DOHH2 (cell line): Measurements from ENCODE around the gene CCT2.

ENCODE experiments used
- H3F3A ChIP-seq: fragments of 200-600 bp; sonication (generic), shearing (Covaris generic); 2 replicates; pipeline ENCODE4 v1.6.0; 2016; ENCODE audit warnings: antibody characterized with exemption, mild to moderate bottlenecking; ENCODE audit not compliant: control insufficient read depth, insufficient read depth
- H3K27ac ChIP-seq: fragments of 200-600 bp; sonication (generic); 2 replicates; pipeline ENCODE4 v1.5.1; 2014; ENCODE audit warnings: low read depth, mild to moderate bottlenecking, low read length, moderate library complexity
- H3K27me3 ChIP-seq: fragments of 200-600 bp; sonication (generic); 2 replicates; pipeline ENCODE4 v1.6.1; 2014; ENCODE audit warnings: mild to moderate bottlenecking, low read length, mixed read lengths; ENCODE audit not compliant: control insufficient read depth
- H3K36me3 ChIP-seq: fragments of 200-600 bp; sonication (generic); 2 replicates; pipeline ENCODE4 v1.6.1; 2014; ENCODE audit warnings: mild to moderate bottlenecking, low read length, moderate library complexity, mixed read lengths; ENCODE audit not compliant: control insufficient read depth
- H3K4me1 ChIP-seq: fragments of 200-600 bp; sonication (generic); 2 replicates; pipeline ENCODE4 v1.6.1; 2014; ENCODE audit warnings: mild to moderate bottlenecking, low read length, mixed read lengths; ENCODE audit not compliant: control insufficient read depth
- H3K4me2 ChIP-seq: fragments of 200-600 bp; sonication (generic); 2 replicates; pipeline ENCODE4 v1.6.0; 2014; ENCODE audit warnings: mild to moderate bottlenecking, low read length, moderate library complexity
- H3K4me3 ChIP-seq: fragments of 200-600 bp; sonication (generic); 2 replicates; pipeline ENCODE4 v1.5.1; 2014; ENCODE audit warnings: mild to moderate bottlenecking, low read length, mixed read lengths
- H3K79me2 ChIP-seq: fragments of 200-600 bp; sonication (generic); 2 replicates; pipeline ENCODE4 v1.6.1; 2014; ENCODE audit warnings: mild to moderate bottlenecking, low read length, mixed read lengths; ENCODE audit not compliant: control insufficient read depth
- H3K9me2 ChIP-seq: fragments of 200-600 bp; sonication (generic); replicated peaks from 2 replicates; pipeline ENCODE4 v1.6.1; 2014; ENCODE audit warnings: mild to moderate bottlenecking, low read length, mixed read lengths; ENCODE audit not compliant: control insufficient read depth
- H3K9me3 ChIP-seq: fragments of 200-600 bp; sonication (generic); 2 replicates; pipeline ENCODE4 v1.6.1; 2014; ENCODE audit warnings: antibody characterized with exemption, low read length, mixed read lengths; ENCODE audit not compliant: control insufficient read depth, insufficient read depth
- H4K20me1 ChIP-seq: fragments of 200-600 bp; sonication (generic); 2 replicates; pipeline ENCODE4 v1.6.0; 2014; ENCODE audit warnings: low read depth, mild to moderate bottlenecking, antibody characterized with exemption, low read length, moderate library complexity; ENCODE audit not compliant: control insufficient read depth, insufficient read depth
- EZH2phosphoT487 ChIP-seq: fragments of 200-600 bp; sonication (generic); IDR thresholded peaks from 2 replicates; pipeline ENCODE4 v1.6.1; 2017; ENCODE audit warnings: borderline replicate concordance, mild to moderate bottlenecking, antibody characterized with exemption, low read length, moderate library complexity, mixed read lengths
- TF ChIP-seq, protein P1 (sequence below): fragments of 200-600 bp; sonication (generic); IDR thresholded peaks from one replicate; pipeline ENCODE4 v1.5.1; 2014; ENCODE audit warnings: antibody characterized with exemption, mild to moderate bottlenecking, low read depth, low read length; ENCODE audit not compliant: poor library complexity, severe bottlenecking

Gene CCT2

GRCh38 chr12:69550569-69551350 is 34.5 kb upstream of the CCT2 start:
- H3F3A ChIP-seq = no peaks in the 10 kb centered on the region
- no peaks in the 10 kb centered on the region for H4K20me1 ChIP-seq
- H3K9me3 ChIP-seq = no peaks in the 10 kb centered on the region
- peaks cover 6% of the 10 kb centered on the region; the same call in 1 of the 2 replicates for H3K4me1 ChIP-seq
- no peaks in the 10 kb centered on the region for H3K9me2 ChIP-seq
- H3K4me2 ChIP-seq = no peak overlapping the region
- H3K79me2 ChIP-seq = no peaks in the 10 kb centered on the region
- no peaks in the 10 kb centered on the region for H3K36me3 ChIP-seq
- H3K27ac ChIP-seq = no peak overlapping the region
- no peak for TF ChIP-seq EZH2phosphoT487
- TF ChIP-seq, protein P1, sequence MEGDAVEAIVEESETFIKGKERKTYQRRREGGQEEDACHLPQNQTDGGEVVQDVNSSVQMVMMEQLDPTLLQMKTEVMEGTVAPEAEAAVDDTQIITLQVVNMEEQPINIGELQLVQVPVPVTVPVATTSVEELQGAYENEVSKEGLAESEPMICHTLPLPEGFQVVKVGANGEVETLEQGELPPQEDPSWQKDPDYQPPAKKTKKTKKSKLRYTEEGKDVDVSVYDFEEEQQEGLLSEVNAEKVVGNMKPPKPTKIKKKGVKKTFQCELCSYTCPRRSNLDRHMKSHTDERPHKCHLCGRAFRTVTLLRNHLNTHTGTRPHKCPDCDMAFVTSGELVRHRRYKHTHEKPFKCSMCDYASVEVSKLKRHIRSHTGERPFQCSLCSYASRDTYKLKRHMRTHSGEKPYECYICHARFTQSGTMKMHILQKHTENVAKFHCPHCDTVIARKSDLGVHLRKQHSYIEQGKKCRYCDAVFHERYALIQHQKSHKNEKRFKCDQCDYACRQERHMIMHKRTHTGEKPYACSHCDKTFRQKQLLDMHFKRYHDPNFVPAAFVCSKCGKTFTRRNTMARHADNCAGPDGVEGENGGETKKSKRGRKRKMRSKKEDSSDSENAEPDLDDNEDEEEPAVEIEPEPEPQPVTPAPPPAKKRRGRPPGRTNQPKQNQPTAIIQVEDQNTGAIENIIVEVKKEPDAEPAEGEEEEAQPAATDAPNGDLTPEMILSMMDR = no peak
- H3K27me3 ChIP-seq = no peaks in the 10 kb centered on the region
- no peak overlapping the region for H3K4me3 ChIP-seq

DNA sequence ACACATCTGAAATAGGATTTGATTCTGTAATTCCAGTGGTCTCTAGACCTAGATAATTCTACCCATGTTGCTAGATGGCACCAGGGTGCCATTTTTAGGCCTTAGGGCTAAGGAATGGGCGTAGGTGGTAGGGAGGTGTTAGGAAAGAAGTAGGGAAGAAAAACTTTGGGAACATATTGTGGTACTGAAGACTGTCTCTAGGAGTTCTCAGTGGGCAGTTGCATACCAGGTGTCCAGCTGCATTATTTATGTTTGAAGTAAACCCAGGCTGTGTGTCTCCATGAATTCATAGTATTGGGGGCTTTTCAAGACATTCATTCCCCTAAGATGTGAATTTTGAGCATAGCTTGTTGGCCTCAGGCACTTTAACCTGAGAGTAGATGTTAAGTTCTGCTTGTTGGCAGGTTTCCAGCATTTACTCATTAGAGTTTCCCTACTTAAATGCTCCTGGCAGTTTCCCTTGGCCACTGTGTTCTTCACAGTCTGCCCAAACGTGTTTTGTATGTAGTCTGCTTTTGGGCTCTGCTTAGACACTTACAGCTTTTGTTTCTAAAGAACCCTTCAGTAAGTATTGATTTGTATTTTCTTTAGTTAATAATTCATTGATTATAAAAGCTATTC is 31.5 kb upstream of the CCT2 start:
- Histone ChIP-seq H3K36me3 (no peaks in the 10 kb centered on the region), H3K4me2 (no peak overlapping the region), H3K9me2 (no peaks in the 10 kb centered on the region), H3K4me3 (no peak overlapping the region), H3K27me3 (no peaks in the 10 kb centered on the region), H3K27ac (no peak overlapping the region), H4K20me1 (no peaks in the 10 kb centered on the region), H3K79me2 (no peaks in the 10 kb centered on the region), H3F3A (no peaks in the 10 kb centered on the region), H3K9me3 (no peaks in the 10 kb centered on the region), H3K4me1 (peaks cover 4% of the 10 kb centered on the region; the same call in 1 of the 2 replicates)
- TF ChIP-seq, protein P1 = no peak
- no peak for TF ChIP-seq EZH2phosphoT487

- TF ChIP-seq EZH2phosphoT487 = no peak
- TF ChIP-seq, protein P1 = no peak
- Histone ChIP-seq H3K4me1 (no peaks in the 10 kb centered on the region), H3K36me3 (no peaks in the 10 kb centered on the region), H3K27me3 (no peaks in the 10 kb centered on the region), H3K4me2 (no peak overlapping the region), H3F3A (no peaks in the 10 kb centered on the region), H3K9me2 (no peaks in the 10 kb centered on the region), H3K27ac (no peak overlapping the region), H3K79me2 (no peaks in the 10 kb centered on the region), H3K4me3 (no peak overlapping the region), H4K20me1 (no peaks in the 10 kb centered on the region), H3K9me3 (no peaks in the 10 kb centered on the region)
These were observed 29.8 kb upstream of the CCT2 start for GRCh38 chr12:69555461-69555860.
